ENCODE results near the gene HSD17B2.

HSD17B2 gene

DNA sequence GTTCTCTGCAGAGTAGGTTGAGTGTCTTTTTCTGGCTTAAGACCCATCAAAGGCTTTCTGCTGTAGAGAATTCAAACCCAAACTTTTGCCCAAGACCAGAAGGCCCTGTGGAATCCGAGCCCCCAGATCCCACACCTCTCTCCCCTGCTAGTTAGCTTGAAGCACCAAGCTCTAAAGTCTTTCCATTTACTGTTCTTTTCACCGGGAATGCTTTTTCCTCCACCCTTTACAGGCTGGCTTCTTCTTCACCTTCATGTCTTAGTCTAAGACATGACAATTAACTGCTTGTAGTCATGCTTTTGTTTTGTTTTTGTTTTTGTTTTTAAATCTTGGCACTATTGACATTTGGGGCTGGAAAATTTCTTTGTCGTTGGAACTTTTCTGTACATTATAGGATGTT lies 15.5 kb downstream of the HSD17B2 start:
- no peak for DNase-seq

DNA sequence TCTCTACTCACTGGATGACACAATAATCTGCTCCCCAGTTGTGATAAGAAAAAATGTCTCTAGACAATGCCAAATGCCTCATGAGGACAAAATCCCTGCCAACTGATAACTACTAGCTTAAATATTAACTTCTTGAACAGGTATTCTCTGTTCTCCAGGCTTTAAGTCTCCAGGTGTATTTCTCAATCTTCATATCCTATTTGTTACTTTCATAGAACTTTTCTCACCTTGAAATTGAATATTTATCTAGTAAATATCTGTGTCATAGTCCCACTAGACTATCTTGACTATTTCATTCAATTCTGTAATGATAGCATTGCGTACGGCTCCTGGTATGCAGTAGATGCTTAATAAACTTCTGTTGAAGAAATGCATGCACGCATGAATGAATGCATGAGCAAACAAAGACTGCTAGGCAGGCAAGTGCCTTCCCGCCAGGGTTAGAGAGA lies 15.9 kb downstream of the HSD17B2 start:
- no peak for DNase-seq

DNA sequence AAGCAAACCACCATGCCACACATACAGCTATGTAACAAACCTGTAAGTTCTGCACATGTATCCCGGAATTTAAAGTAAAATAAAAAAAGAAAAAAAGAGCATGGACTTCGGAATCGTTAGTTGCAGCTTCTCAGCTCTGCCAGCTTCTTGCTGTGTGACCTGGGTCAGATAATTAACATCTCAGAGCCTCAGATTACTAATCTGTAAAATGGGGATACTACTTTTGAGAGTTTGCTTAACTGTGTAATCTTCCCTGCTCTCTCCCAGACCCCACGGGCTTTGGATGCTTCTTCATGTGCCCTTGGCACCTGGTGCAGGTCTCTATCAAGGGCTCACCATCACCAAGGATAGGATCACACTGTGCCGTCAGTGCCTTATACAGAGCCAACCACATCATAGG lies 16.6 kb downstream of the HSD17B2 start:
- DNase-seq, result no peak

DNA sequence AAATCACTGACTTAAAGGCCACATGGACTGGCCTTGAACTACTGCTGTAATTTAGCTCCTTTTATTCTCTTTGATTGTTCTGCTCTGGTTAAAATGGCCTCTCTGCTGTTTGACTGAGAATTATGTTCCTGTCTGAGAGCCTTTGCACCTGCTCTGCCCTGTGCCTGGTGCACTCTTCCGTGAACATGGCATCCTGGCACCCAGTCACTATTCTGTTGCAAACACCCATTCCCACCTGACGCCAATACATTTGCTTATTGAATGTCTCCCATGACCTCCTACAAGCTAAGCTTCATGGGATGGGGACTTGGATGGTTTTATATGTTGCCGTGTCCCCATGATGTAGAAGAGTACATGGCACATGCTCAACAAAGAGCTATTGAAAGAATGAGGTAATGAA lies 20.1 kb downstream of the HSD17B2 start:
- no peak for DNase-seq

DNA sequence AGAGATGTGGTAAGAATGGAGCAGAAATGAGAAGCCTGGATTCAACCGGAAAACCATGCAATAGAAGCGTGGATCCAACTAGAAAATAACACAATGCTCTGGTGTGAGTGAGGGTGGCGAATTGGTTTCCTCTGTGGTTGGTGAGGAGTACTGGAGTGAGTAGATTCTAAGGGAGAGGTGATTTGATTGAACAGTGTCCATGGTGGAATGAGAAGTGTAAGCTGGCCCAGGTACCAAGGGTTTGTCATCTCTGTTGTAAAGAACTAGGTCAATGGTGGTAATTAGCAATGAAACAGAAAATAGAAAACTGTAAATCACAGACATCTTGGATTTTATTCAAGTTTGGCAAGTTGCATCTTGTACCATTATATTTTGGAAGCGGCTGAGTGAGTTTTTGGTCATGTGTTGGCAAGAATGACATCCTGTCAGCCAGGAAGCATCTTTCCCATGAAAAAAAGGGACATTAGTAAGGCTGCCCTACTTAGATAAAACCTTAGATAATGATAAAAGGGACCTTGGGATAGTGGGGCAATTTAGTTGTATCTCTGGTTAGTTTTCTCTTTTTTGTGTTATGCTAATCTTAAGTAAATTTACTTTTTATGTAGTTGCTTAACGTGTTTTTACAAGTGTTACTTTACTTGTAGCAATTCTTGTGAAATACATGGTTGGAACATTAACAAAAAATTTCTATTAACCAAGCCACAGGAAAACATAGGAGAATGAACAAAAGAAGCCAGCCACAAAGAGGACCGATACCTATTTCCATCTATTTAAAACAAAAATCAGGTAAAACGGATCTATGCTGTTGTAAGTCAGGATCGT lies 20.9 kb downstream of the HSD17B2 start:
- DNase-seq, result no peak

DNA sequence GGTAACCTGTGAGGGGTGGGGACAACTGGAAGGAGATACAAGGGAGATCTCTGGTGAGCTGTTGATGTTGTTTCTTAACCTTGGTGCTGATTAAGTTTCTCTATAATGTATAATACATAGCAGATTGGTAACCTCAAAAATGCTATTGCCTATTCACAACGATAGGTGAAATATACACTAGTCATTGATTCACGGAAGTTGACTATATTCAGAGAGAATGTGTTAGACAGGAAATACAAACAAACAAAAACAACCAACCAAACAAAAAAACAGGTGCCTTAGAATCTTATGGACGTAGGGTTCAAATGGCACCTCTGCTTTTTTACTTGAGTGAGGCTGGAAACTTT lies 21.5 kb downstream of the HSD17B2 start:
- no peak for DNase-seq

DNA sequence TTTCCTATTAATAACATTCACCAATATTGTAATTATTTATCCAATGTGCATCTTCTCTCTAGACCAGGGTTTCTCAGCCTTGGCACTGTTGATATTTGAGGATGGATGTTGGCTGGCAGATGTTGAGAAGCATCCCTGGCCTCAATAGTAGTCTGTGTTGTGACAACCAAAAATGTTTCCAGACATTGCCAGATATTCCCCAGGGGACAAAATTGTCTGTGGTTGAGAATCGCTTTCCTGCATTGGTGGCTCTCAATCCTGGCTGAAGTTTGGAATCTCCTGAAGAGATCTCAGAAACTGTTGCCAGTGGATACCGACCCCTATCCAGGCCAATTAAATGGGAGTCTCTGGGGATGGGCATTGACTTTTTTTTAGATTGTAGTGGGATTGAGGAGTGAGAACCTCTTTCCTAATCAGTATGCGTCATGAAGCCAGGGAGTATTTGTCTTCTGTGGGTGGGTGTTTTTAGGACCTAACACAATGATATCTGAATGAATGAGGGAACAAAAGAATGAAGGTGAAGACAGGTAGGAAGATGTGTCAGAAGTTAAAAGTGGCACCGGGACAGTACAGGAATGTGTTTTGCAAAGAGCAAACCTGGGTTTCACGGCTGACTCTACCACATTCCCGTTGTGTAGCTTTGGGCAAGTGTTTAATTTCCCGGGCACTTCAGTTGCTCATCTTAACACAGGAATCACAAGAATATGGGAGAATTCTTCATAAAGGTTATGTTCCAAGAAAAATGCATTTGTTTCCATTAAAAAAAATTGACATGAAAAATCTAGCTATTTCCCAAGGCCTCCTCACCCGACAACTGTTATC lies 24.3 kb downstream of the HSD17B2 start:
- no peak for DNase-seq

DNA sequence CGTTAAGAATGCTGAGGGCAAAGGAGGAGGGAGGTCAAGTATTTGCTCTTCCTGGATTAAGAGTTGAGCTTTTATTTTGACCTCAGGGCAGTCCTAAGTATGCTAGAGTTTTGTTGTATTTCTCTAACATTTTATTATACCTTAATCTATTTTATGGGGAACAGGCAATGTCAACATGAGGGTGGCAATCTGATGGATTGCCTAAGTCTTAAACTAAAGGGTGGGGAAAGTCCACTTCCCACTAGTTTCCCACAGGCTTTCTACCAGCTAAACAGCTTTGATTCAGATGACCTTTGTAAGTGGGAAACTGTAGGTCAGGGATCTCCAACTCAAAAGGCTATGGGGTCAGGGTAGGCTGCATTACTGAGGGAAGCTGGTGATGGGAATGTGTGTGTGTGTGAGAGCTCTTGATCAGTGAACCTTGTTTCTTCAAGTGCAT lies 24.9 kb downstream of the HSD17B2 start:
- DNase-seq, result peak; percentile 61 to 92

DNA sequence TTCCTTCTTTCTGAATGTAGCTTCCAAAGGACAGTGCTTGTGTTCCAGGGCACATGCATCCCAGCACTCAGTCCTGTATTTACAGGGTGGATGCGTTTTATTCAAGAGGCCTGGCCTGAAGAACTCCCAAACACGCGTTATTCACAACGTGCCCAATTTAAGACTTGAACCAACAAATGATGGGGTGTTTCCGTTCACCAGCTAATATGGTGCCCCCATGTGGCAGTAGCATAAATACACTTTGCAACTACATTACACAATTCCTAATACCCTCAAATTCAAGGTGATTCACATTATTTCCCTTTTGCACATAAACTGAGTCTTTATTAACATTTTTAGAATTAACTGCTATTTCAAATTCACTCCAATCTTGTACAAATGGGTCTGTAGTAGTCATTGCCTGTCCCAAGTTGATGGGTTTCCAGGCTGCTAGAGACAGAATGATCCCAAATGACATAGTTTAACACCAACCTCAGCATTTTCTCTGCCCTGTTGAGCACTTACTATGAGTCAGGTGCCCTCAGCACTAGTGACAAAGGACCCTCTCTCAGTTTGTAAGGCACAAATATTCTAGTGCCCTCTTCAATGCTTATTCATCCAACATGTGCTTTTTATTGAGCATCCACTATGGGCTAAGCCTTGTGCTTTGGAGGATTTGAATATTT lies 26.9 kb downstream of the HSD17B2 start:
- peak; percentile 27 to 43 for DNase-seq

DNA sequence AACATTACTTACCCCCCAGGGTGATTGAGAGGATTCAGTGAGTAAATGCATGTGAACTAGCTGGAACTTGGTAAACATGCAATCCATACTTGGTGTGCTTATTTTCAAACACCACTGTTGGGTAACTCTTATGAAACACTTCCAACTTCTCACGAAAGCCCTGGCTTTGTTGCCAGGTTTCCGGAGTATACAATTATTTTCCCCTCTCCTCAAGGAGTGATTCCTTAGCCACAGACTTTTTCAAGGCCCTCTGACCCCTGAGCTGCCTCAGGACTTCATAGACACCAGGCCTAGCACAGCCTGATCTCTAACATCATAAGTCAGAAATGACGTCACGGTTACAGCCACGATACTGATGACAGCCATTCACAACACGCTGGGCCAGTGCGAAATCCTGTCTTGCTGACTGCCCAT lies 27.6 kb downstream of the HSD17B2 start:
- DNase-seq, result peak in 1 of 2 donors; percentile 52

DNA sequence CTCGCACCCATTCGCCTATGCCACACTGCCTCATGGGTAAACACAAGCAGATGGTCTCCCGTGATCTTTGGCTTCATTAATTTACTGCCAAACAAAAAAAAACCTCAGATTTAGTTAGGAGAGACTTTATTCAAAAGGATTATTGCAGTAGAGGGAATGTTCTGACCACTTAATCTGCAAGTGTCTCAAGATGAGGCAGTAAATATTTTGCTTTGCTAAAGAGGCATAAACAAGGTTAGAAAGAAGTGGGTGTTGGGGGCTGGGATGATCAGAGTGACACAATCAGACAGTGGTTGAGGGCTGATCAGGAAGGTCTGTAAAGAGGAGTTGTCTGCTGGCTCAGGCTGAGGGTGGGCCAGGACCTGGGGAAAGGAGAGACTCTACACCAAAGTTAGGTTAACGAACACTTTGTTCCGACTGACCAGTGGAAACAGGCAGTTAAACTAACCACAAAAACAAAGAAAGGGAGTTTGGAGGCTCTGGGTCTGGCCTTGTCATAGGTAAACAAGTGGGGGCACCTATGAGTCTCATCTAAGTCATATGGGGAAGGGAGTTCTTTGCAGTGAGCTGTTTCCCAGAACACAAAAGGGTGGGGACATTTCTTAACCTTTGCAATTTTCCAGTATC lies 28.5 kb downstream of the HSD17B2 start:
- DNase-seq, result no peak

DNA sequence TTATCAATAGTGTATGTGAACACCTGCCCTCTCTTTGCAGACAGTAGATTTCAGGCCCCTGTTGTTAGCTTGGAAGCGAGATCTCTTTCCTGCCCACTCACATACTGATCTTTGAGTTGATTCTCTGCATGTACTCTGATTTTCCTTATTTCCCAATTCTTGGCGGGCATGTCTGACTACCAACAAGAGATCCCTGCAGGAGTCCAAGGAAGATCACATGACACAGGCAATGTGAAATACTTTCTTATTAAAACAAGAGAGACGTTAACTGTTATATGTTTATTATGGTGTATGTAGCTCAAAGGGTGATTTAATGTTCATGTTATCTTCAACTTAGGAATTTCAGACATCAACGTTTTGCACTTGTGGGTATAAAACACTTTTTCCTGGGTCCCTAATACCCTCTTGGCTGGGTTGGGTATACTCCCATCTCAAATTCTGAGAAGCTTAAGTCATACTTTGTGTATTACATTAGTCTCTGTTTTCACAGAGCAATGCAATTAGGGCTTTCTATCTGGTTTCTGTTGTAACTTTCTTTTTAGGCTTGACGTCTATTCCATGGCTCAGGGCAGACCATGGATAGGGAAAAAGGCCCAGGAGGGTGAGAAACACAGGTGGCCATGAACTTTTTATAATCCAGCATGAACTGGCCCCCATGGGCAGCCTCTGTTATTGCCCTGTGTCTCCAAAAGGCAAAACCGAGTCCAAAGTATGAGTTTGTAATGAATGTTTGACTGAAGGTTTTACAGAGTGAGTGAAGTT lies 32.2 kb downstream of the HSD17B2 start:
- no peak for DNase-seq

DNA sequence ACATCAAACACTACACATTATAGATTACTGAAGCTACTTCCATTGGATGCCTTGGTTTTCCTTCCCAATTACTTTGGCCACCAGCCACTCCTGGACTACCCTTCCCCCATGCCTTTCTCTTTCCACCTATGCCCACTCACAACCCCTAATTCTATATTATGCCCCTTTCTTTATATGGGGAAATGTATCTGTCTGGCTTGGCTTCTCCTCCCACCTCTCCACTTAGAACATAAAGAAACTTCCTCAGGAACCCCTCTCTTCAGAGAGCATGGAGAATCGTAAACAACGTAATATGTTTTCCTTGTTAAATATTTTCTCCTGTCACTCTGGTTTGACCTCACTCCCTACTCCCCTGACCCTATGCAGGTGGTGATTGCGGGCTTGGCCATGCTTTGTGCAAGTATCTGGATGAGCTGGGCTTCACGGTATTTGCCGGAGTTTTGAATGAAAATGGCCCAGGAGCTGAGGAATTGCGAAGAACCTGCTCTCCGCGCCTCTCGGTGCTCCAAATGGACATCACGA lies 32.8 kb downstream of the HSD17B2 start:
- DNase-seq, result no peak

DNA sequence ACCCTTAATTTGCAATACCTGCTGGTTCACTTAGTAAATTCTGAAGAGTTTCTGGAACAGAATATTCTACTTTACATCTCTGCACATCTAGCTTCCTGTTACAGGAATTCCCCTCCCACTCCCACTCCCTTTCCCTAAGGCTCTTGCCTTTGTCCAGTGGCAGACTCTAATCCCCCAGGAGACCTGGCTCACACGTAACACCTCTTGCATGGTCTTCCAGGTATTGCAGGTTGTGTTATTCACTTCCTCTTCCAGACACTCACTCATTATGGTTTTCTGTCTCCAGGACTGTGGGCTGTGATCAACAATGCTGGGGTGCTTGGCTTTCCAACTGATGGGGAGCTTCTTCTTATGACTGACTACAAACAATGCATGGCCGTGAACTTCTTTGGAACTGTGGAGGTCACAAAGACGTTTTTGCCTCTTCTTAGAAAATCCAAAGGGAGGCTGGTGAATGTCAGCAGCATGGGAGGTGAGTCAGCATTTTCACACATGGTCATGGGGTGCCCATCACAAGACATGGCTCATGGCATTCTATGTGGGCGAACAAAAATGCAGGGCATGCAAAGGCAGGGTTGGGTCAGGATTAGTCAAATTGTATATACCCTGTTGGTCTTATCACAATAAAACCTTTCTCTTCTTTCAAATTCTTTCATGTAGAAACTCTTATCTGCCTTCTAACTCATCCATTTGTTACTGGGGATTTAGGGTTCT lies 35.8 kb downstream of the HSD17B2 start:
- peak; percentile 45 to 83 for DNase-seq

DNA sequence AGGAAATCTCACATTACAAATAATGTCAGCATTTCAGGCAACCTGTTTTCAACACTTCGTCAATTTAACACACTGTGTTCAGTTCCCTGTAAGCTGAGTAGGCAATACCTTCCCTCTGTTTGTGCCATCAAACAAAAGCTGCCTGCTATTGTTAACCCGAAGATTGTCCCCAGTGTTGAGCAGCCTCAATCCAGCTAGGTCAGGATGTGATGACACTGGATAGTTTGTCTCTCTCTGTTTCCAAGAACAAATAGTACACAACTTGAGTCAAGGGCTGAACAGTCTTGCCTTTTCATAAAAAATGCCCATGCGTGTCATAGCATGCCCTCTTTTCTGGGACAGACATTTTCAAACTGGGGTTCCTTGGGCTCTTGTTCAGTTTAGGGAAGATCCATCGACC lies 36.4 kb downstream of the HSD17B2 start:
- no peak for DNase-seq

DNA sequence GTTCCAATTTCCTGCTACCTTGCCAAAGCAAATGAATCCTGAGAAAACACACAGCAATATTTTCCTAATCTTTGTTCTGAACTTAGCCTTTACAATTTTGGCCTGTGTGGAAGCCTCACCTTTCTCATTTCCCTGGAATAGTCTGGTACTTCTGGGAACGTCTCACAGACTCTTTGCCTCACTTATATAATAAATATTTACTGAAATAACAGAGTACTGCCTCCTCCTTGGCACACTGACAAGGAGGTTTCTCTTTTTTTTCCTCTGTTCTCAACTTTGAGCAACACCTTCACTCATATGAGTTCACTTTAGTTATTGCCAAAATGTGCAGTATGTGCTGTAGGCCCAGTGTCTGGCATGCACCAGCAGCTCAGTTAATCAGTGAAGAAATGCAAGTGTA lies 37.3 kb downstream of the HSD17B2 start:
- no peak for DNase-seq

DNA sequence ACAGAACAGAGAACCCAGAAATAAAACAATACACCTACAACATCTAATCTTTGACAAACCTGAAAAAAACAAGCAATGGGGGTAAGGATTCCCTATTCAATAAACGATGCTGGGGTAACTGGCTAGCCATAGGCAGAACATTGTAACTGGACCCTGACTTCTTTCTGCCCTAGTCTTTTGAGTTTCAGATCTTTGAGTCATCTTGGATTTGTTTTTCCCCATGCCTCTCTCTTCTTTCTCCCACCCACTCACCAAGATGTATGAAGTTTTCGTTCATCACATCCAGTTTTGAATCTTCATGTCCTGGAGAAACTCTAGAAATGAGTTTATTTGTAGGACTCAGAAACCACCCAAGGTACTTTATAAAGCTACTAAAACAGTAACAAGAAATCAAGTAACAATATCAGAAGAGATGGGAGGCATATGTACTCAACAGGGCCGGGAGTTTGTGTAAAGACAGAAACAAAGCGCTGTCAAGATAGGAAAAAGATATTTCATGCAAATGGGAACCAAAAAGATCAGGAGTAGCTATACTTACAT lies 39.0 kb downstream of the HSD17B2 start:
- DNase-seq, result no peak

DNA sequence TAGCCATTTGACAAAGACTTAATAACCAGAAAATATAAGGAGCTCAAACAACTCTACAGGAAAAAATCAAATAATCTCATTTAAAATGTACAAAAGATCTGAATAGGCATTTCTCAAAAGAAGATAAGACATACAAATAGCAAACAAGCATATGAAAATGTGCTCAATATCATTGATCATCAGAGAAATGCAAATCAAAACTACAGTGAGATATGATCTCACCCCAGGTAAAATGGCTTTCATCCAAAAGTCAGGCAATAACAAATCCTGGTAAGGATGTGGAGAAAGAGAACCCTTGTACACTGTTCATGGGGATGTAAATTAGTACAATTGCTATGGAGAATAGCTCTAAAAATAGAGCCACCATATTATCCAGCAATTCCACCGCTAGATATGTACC lies 43.1 kb downstream of the HSD17B2 start:
- no peak for DNase-seq

DNA sequence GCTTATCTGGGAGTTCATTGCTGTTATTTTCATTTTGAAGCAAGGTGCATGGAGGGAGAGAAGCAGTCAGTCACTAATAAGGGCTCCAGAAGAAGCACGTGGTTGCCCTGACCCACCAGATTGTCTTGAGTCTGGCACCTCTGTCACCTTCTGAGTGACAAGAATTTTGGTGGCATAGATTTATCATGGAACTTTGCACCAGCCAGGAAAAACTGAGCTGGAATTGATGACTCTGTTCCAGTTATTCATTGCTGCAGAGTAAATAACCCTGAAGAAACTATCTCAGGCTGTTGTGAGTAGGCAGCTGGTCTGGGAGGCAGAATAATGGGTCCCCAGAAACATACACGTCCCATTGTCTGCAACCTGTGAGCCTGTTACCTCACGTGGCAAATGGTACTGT lies 44.8 kb downstream of the HSD17B2 start:
- no peak for DNase-seq

DNA sequence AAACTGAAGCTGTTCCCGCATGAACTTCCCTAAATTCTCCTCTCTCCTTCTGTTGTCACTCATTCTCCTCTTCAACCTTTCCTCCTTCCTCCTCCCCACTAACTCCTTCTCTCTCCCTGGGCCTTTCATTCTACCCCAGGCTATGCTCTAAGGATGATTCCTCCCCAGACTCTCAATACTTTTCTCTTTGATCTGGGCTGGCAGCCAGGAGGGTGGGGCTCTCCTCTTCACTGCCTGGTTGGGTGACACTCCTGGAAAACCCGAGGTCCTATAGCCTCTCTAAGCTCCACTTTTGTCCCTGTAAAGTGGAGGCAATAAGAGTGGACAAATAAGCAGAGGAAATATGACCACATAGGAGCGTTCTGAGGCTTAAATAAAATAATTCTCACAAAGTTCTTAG lies 46.2 kb downstream of the HSD17B2 start:
- no peak for DNase-seq

DNA sequence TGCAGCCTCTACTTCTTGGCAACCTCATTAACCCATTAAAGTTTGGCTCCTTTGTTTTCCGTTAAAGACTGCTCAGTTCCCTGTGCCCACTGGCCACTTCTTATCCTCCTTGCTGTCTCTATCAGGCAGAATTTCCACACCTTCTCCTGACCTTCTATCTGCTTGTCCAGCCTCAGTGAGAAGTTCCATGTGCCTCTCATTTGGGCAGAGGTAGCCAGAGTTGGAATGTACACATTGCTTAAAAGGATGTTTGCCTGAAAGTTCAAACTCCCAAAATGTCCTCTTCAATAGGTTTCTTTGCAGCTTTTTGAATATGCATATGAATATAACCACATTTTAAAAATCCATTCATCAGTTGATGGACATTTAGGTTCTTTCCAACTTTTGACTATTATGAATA lies 47.0 kb downstream of the HSD17B2 start:
- no peak for DNase-seq
